ENCODE results near the gene SH2D7. TPM values are rescaled to one million over a fixed set of nuclear protein-coding genes. Genes with fewer than 3 reads are reported as not detected.

Gene SH2D7
- total and polyA plus RNA-seq, 2 experiments from 2014 or later, result 0.31 TPM; not detected in 1

GRCh38 chr15:78082743-78083110, 9.6 kb upstream of the SH2D7 start (continued):
- TF ChIP-seq, protein P1, sequence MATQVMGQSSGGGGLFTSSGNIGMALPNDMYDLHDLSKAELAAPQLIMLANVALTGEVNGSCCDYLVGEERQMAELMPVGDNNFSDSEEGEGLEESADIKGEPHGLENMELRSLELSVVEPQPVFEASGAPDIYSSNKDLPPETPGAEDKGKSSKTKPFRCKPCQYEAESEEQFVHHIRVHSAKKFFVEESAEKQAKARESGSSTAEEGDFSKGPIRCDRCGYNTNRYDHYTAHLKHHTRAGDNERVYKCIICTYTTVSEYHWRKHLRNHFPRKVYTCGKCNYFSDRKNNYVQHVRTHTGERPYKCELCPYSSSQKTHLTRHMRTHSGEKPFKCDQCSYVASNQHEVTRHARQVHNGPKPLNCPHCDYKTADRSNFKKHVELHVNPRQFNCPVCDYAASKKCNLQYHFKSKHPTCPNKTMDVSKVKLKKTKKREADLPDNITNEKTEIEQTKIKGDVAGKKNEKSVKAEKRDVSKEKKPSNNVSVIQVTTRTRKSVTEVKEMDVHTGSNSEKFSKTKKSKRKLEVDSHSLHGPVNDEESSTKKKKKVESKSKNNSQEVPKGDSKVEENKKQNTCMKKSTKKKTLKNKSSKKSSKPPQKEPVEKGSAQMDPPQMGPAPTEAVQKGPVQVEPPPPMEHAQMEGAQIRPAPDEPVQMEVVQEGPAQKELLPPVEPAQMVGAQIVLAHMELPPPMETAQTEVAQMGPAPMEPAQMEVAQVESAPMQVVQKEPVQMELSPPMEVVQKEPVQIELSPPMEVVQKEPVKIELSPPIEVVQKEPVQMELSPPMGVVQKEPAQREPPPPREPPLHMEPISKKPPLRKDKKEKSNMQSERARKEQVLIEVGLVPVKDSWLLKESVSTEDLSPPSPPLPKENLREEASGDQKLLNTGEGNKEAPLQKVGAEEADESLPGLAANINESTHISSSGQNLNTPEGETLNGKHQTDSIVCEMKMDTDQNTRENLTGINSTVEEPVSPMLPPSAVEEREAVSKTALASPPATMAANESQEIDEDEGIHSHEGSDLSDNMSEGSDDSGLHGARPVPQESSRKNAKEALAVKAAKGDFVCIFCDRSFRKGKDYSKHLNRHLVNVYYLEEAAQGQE (IDR thresholded peaks at IDR 0.05; ENCODE audit: unreplicated experiment), result no peak
- TF ChIP-seq EZH2 (IDR thresholded peaks at IDR 0.05; ENCODE audit: low read depth, unreplicated experiment), result no peak
- TF ChIP-seq, protein P2, sequence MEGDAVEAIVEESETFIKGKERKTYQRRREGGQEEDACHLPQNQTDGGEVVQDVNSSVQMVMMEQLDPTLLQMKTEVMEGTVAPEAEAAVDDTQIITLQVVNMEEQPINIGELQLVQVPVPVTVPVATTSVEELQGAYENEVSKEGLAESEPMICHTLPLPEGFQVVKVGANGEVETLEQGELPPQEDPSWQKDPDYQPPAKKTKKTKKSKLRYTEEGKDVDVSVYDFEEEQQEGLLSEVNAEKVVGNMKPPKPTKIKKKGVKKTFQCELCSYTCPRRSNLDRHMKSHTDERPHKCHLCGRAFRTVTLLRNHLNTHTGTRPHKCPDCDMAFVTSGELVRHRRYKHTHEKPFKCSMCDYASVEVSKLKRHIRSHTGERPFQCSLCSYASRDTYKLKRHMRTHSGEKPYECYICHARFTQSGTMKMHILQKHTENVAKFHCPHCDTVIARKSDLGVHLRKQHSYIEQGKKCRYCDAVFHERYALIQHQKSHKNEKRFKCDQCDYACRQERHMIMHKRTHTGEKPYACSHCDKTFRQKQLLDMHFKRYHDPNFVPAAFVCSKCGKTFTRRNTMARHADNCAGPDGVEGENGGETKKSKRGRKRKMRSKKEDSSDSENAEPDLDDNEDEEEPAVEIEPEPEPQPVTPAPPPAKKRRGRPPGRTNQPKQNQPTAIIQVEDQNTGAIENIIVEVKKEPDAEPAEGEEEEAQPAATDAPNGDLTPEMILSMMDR (conservative IDR thresholded peaks at IDR 0.05; ENCODE audit: low read depth in 2 of 2), result no peak
- TF ChIP-seq EZH2phosphoT487 (IDR thresholded peaks at IDR 0.05; ENCODE audit: unreplicated experiment), result no peak

DNA sequence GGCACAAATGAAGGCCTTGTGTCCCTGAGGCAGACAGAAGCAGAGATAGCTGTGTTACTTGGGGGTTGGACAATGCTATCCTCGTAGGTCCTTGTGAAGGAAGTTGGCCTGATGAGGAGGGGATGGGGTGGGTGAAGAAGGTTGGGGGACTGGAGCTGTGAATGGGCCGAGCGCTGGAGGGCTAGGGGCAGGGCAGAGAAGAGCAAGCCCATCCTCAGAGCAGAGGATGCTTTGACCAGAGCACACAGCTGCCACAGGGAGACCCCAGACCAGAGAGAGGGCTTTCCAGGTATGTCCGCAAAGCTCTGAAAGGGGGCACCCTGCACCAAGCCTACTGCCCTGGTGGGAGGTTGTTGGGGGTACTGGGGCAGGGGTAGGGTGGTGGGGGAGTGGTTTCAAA, 9.2 kb upstream of the SH2D7 start:
- no peaks in the 10 kb centered on the region for H3K36me3 ChIP-seq (ENCODE audit: insufficient read depth)
- 0 out of 2 replicates have a peak, but pooled peaks cover 1% of the 10 kb centered on the region for H3K27me3 ChIP-seq (ENCODE audit: insufficient read depth)
- no peak overlapping the region for H3K4me3 ChIP-seq
- no peaks in the 10 kb centered on the region for H3K9me2 ChIP-seq (ENCODE audit: insufficient read depth)
- Mint-ChIP-seq H3K27ac (no peak overlapping the region), H3K9me3 (no peaks in the 10 kb centered on the region), H3K4me1 (no peaks in the 10 kb centered on the region), H3K4me3 (no peak overlapping the region), H3K36me3 (ENCODE audit: low read depth) (no peaks in the 10 kb centered on the region), H3K27me3 (ENCODE audit: insufficient read depth, low read depth, poor library complexity) (peaks cover 5% of the 10 kb centered on the region)
- H3K79me2 ChIP-seq (replicated peaks; ENCODE audit: insufficient read depth), result no peaks in the 10 kb centered on the region
- no peak overlapping the region for H3K4me2 ChIP-seq
- H2AFZ ChIP-seq, result no peak overlapping the region
- no peaks in the 10 kb centered on the region for H3K4me1 ChIP-seq (ENCODE audit: insufficient read depth)
- no peak for DNase-seq (ENCODE audit: low spot score)
- ATAC-seq, result no peak
- H3F3A ChIP-seq (replicated peaks; ENCODE audit: low read depth), result no peaks in the 10 kb centered on the region
- no peak overlapping the region for H3K27ac ChIP-seq (ENCODE audit: low read depth)
- no peaks in the 10 kb centered on the region for H4K20me1 ChIP-seq (replicated peaks; ENCODE audit: insufficient read depth)
- TF ChIP-seq NANOG (IDR thresholded peaks at IDR 0.05; ENCODE audit: borderline replicate concordance) (no peak), STAT1 (IDR thresholded peaks at IDR 0.05; ENCODE audit: unreplicated experiment) (no peak), ZNF331 (CRISPR knock-in tag; IDR thresholded peaks at IDR 0.05; ENCODE audit: low read depth) (no peak), EZH2phosphoT487 (IDR thresholded peaks at IDR 0.05; ENCODE audit: unreplicated experiment) (no peak), POLR2AphosphoS5 (IDR thresholded peaks at IDR 0.05; ENCODE audit: low read depth) (no peak), JUNB (IDR thresholded peaks at IDR 0.05; ENCODE audit: unreplicated experiment) (no peak)
- TF ChIP-seq, protein P3, sequence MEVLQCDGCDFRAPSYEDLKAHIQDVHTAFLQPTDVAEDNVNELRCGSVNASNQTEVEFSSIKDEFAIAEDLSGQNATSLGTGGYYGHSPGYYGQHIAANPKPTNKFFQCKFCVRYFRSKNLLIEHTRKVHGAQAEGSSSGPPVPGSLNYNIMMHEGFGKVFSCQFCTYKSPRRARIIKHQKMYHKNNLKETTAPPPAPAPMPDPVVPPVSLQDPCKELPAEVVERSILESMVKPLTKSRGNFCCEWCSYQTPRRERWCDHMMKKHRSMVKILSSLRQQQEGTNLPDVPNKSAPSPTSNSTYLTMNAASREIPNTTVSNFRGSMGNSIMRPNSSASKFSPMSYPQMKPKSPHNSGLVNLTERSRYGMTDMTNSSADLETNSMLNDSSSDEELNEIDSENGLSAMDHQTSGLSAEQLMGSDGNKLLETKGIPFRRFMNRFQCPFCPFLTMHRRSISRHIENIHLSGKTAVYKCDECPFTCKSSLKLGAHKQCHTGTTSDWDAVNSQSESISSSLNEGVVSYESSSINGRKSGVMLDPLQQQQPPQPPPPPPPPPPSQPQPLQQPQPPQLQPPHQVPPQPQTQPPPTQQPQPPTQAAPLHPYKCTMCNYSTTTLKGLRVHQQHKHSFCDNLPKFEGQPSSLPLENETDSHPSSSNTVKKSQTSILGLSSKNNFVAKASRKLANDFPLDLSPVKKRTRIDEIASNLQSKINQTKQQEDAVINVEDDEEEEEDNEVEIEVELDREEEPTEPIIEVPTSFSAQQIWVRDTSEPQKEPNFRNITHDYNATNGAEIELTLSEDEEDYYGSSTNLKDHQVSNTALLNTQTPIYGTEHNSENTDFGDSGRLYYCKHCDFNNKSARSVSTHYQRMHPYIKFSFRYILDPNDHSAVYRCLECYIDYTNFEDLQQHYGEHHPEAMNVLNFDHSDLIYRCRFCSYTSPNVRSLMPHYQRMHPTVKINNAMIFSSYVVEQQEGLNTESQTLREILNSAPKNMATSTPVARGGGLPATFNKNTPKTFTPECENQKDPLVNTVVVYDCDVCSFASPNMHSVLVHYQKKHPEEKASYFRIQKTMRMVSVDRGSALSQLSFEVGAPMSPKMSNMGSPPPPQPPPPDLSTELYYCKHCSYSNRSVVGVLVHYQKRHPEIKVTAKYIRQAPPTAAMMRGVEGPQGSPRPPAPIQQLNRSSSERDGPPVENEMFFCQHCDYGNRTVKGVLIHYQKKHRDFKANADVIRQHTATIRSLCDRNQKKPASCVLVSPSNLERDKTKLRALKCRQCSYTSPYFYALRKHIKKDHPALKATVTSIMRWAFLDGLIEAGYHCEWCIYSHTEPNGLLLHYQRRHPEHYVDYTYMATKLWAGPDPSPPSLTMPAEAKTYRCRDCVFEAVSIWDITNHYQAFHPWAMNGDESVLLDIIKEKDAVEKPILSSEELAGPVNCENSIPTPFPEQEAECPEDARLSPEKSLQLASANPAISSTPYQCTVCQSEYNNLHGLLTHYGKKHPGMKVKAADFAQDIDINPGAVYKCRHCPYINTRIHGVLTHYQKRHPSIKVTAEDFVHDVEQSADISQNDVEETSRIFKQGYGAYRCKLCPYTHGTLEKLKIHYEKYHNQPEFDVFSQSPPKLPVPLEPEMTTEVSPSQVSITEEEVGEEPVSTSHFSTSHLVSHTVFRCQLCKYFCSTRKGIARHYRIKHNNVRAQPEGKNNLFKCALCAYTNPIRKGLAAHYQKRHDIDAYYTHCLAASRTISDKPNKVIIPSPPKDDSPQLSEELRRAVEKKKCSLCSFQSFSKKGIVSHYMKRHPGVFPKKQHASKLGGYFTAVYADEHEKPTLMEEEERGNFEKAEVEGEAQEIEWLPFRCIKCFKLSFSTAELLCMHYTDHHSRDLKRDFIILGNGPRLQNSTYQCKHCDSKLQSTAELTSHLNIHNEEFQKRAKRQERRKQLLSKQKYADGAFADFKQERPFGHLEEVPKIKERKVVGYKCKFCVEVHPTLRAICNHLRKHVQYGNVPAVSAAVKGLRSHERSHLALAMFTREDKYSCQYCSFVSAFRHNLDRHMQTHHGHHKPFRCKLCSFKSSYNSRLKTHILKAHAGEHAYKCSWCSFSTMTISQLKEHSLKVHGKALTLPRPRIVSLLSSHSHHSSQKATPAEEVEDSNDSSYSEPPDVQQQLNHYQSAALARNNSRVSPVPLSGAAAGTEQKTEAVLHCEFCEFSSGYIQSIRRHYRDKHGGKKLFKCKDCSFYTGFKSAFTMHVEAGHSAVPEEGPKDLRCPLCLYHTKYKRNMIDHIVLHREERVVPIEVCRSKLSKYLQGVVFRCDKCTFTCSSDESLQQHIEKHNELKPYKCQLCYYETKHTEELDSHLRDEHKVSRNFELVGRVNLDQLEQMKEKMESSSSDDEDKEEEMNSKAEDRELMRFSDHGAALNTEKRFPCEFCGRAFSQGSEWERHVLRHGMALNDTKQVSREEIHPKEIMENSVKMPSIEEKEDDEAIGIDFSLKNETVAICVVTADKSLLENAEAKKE (CRISPR knock-in tag; IDR thresholded peaks at IDR 0.05), result no peak
- TF ChIP-seq, protein P2 (conservative IDR thresholded peaks at IDR 0.05; ENCODE audit: low read depth in 2 of 2), result no peak
